H9 (cell line): ENCODE results near the gene ORAI3. TPM values are rescaled to one million over a fixed set of nuclear protein-coding genes. Genes with fewer than 3 reads are reported as not detected.

ENCODE experiments used
- DNase-seq: peaks from one replicate; pipeline ENCODE4 v3.0.0-alpha.2; 2017
- H2AFZ ChIP-seq: one replicate; pipeline ENCODE4 v1.6.1; 2013; ENCODE audit warnings: mild to moderate bottlenecking, low read length, control low read depth, moderate library complexity
- H2AK5ac ChIP-seq: 2 replicates; pipeline ENCODE4 v1.6.1; 2013; ENCODE audit warnings: low read length, control low read depth, mixed read lengths; ENCODE audit not compliant: insufficient read length
- H2BK120ac ChIP-seq: one replicate; pipeline ENCODE4 v1.6.1; 2013; ENCODE audit warnings: low read depth, mild to moderate bottlenecking, low read length, control low read depth, inconsistent platforms; ENCODE audit not compliant: poor library complexity, severe bottlenecking
- H2BK12ac ChIP-seq: 2 replicates; pipeline ENCODE4 v1.6.1; 2013; ENCODE audit warnings: low read length, control low read depth, mixed read lengths, low read depth; ENCODE audit not compliant: insufficient read length
- H2BK15ac ChIP-seq: 2 replicates; pipeline ENCODE4 v1.6.1; 2013; ENCODE audit warnings: low read depth, low read length, control low read depth
- H2BK20ac ChIP-seq: one replicate; pipeline ENCODE4 v1.6.1; 2013; ENCODE audit warnings: low read depth, mild to moderate bottlenecking, low read length, control low read depth, inconsistent platforms; ENCODE audit not compliant: poor library complexity, severe bottlenecking
- H2BK5ac ChIP-seq: 2 replicates; pipeline ENCODE4 v1.6.1; 2013; ENCODE audit warnings: low read length, control low read depth, mixed read lengths; ENCODE audit not compliant: insufficient read length
- H3K14ac ChIP-seq: 2 replicates; pipeline ENCODE4 v1.6.1; 2013; ENCODE audit warnings: low read length, control low read depth; ENCODE audit not compliant: insufficient read depth
- H3K18ac ChIP-seq: 2 replicates; pipeline ENCODE4 v1.6.1; 2013; ENCODE audit warnings: low read depth, mild to moderate bottlenecking, mixed read lengths, low read length, control low read depth; ENCODE audit not compliant: insufficient read length
- H3K23ac ChIP-seq: 2 replicates; pipeline ENCODE4 v1.6.1; 2013; ENCODE audit warnings: low read length, control low read depth, mixed read lengths, low read depth; ENCODE audit not compliant: insufficient read length
- H3K23me2 ChIP-seq: 2 replicates; pipeline ENCODE4 v1.6.1; 2013; ENCODE audit warnings: low read depth, mild to moderate bottlenecking, mixed read lengths, low read length, control low read depth; ENCODE audit not compliant: insufficient read length, poor library complexity, severe bottlenecking
- H3K27ac ChIP-seq: 2 replicates; pipeline ENCODE4 v1.5.1; 2013; ENCODE audit warnings: low read length, control low read depth, mixed read lengths, low read depth; ENCODE audit not compliant: insufficient read length
- H3K27me3 ChIP-seq: 2 replicates; pipeline ENCODE4 v1.6.1; 2013; ENCODE audit warnings: low read length, control low read depth, inconsistent platforms; ENCODE audit not compliant: insufficient read depth
- H3K4ac ChIP-seq: 2 replicates; pipeline ENCODE4 v1.6.1; 2013; ENCODE audit warnings: low read depth, mild to moderate bottlenecking, control low read depth, inconsistent platforms, low read length, moderate library complexity
- H3K4me1 ChIP-seq: 2 replicates; pipeline ENCODE4 v1.6.1; 2013; ENCODE audit warnings: low read length, control low read depth, inconsistent platforms; ENCODE audit not compliant: insufficient read depth
- H3K4me2 ChIP-seq: 2 replicates; pipeline ENCODE4 v1.6.1; 2013; ENCODE audit warnings: low read length, control low read depth, mixed read lengths; ENCODE audit not compliant: insufficient read length, insufficient read depth
- H3K56ac ChIP-seq: 2 replicates; pipeline ENCODE4 v1.6.1; 2013; ENCODE audit warnings: low read depth, mild to moderate bottlenecking, mixed read lengths, low read length, control low read depth; ENCODE audit not compliant: insufficient read length
- H3K79me1 ChIP-seq: 2 replicates; pipeline ENCODE4 v1.6.1; 2013; ENCODE audit warnings: low read depth, mild to moderate bottlenecking, moderate library complexity, low read length, control low read depth, inconsistent platforms; ENCODE audit not compliant: insufficient read depth, poor library complexity, severe bottlenecking
- H3K79me2 ChIP-seq: 2 replicates; pipeline ENCODE4 v1.6.1; 2013; ENCODE audit warnings: low read length, control low read depth, inconsistent platforms; ENCODE audit not compliant: insufficient read depth
- H3K9ac ChIP-seq: 2 replicates; pipeline ENCODE4 v1.6.1; 2013; ENCODE audit warnings: low read length, control low read depth, mixed read lengths; ENCODE audit not compliant: insufficient read length; ENCODE audit errors: extremely low read depth
- H3K9me3 ChIP-seq: one replicate; pipeline ENCODE4 v1.6.1; 2013; ENCODE audit warnings: low read depth, low read length, inconsistent platforms; ENCODE audit not compliant: control insufficient read depth
- H3T11ph ChIP-seq: one replicate; pipeline ENCODE4 v1.6.1; 2013; ENCODE audit warnings: mild to moderate bottlenecking, low read length, control low read depth, inconsistent platforms
- H4K20me1 ChIP-seq: one replicate; pipeline ENCODE4 v1.6.1; 2013; ENCODE audit not compliant: control insufficient read depth, insufficient read length, insufficient read depth
- H4K5ac ChIP-seq: 2 replicates; pipeline ENCODE4 v1.6.1; 2013; ENCODE audit warnings: low read depth, mild to moderate bottlenecking, mixed read lengths, low read length, control low read depth; ENCODE audit not compliant: insufficient read length
- H4K8ac ChIP-seq: replicated peaks from 2 replicates; pipeline ENCODE4 v1.6.1; 2013; ENCODE audit warnings: low read length, control low read depth, mixed read lengths, low read depth; ENCODE audit not compliant: insufficient read length
- H4K91ac ChIP-seq: 2 replicates; pipeline ENCODE4 v1.6.1; 2013; ENCODE audit warnings: low read depth, mild to moderate bottlenecking, moderate library complexity, mixed read lengths, low read length, control low read depth; ENCODE audit not compliant: insufficient read length
- H3K27ac Mint-ChIP-seq, 3 experiments: 2 replicates in 2 of 3; 3 replicates in 1 of 3; pipeline ENCODE4 v1.8.0; 2020 to 2021; ENCODE audit warnings: mixed read lengths in 3 of 3, mild to moderate bottlenecking in 1 of 3, moderate library complexity in 1 of 3
- H3K27me3 Mint-ChIP-seq: 2 replicates; pipeline ENCODE4 v1.8.0; 2021; ENCODE audit warnings: low read depth, mild to moderate bottlenecking, moderate library complexity, mixed read lengths
- H3K36me3 Mint-ChIP-seq, 3 experiments: 2 replicates in 2 of 3; 3 replicates in 1 of 3; pipeline ENCODE4 v1.8.0; 2020 to 2021; ENCODE audit warnings: low read depth in 3 of 3, mixed read lengths in 3 of 3; ENCODE audit not compliant: insufficient read depth in 1 of 3
- H3K4me1 Mint-ChIP-seq, 2 experiments: 2 replicates each; pipeline ENCODE4 v1.8.0; 2020; ENCODE audit warnings: mixed read lengths in 2 of 2
- H3K4me3 Mint-ChIP-seq, 2 experiments: 2 replicates in 1 of 2; 3 replicates in 1 of 2; pipeline ENCODE4 v1.8.0; 2020 to 2021; ENCODE audit warnings: mild to moderate bottlenecking in 2 of 2, mixed read lengths in 2 of 2, moderate library complexity in 1 of 2
- H3K9me3 Mint-ChIP-seq, 2 experiments: 2 replicates in 1 of 2; 3 replicates in 1 of 2; pipeline ENCODE4 v1.8.0; 2020; ENCODE audit warnings: mild to moderate bottlenecking in 2 of 2, mixed read lengths in 2 of 2, moderate library complexity in 1 of 2
- WGBS: extraction: QIAGEN DNeasy Blood & Tissue Kit; methylation state at CpG from one replicate; pipeline ENCODE4 v1.1.7; 2013; ENCODE audit warnings: missing lambda C conversion rate, low lambda C conversion rate, mixed read lengths; ENCODE audit not compliant: insufficient read length; ENCODE audit errors: extremely low coverage; 5-methylcytosine and 5-hydroxymethylcytosine counted together
- total RNA-seq: library from RNA; stranded (reverse); gene quantifications from 2 replicates; pipeline ENCODE4 v1.2.1, GENCODE V29; 2021
- TF ChIP-seq, protein P1 (sequence below): fragments of 200-600 bp; sonication (generic); conservative IDR thresholded peaks from 3 replicates; pipeline ENCODE4 v1.8.0; 2021; ENCODE audit warnings: antibody characterized with exemption, mild to moderate bottlenecking

ORAI3 gene
- total RNA-seq, 1 experiment from 2014 or later: 6.9 TPM

DNA sequence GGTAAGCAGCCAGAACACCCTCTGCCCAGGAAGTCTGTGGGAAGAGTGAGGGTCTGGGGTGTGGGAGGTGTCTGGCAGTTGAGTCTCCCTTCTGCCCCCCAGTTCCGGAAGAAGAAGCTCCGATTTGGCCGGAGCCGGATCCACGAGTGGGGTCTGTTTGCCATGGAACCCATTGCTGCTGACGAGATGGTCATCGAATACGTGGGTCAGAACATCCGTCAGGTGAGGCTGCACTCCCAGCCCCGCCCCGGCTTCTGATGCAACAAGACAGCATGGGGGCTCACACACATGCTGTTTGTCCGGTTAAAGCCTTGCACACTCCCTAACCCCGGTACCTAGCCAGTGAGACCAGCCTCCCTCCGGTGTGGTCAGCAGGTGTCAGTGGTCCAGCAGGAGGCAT lies 32.1 kb downstream of the ORAI3 start:
- H3K4ac ChIP-seq: no peak overlapping the region
- H3T11ph ChIP-seq: no peak overlapping the region
- peaks cover 5 to 7% of the 10 kb centered on the region in 2 experiments for H3K4me1 Mint-ChIP-seq
- H3K14ac ChIP-seq: no peak overlapping the region
- H3K23ac ChIP-seq: no peak overlapping the region
- H4K8ac ChIP-seq: no peak overlapping the region
- WGBS: no CpG with 5 or more reads among the region's 14 CpGs
- H3K23me2 ChIP-seq: no peaks in the 10 kb centered on the region
- no peak overlapping the region for H2BK5ac ChIP-seq
- no peaks in the 10 kb centered on the region for H3K27me3 ChIP-seq
- no peak overlapping the region for H4K5ac ChIP-seq
- H2AK5ac ChIP-seq: no peak overlapping the region
- H2BK20ac ChIP-seq: no peak overlapping the region
- H3K9ac ChIP-seq: no peak overlapping the region
- H3K79me2 ChIP-seq: no peaks in the 10 kb centered on the region
- no peak overlapping the region for H3K18ac ChIP-seq
- no peak overlapping the region for H4K91ac ChIP-seq
- H2BK120ac ChIP-seq: no peak overlapping the region
- H3K56ac ChIP-seq: no peak overlapping the region
- TF ChIP-seq, protein P1, sequence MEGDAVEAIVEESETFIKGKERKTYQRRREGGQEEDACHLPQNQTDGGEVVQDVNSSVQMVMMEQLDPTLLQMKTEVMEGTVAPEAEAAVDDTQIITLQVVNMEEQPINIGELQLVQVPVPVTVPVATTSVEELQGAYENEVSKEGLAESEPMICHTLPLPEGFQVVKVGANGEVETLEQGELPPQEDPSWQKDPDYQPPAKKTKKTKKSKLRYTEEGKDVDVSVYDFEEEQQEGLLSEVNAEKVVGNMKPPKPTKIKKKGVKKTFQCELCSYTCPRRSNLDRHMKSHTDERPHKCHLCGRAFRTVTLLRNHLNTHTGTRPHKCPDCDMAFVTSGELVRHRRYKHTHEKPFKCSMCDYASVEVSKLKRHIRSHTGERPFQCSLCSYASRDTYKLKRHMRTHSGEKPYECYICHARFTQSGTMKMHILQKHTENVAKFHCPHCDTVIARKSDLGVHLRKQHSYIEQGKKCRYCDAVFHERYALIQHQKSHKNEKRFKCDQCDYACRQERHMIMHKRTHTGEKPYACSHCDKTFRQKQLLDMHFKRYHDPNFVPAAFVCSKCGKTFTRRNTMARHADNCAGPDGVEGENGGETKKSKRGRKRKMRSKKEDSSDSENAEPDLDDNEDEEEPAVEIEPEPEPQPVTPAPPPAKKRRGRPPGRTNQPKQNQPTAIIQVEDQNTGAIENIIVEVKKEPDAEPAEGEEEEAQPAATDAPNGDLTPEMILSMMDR: no peak
- no peak for DNase-seq
- H3K27me3 Mint-ChIP-seq: no peaks in the 10 kb centered on the region; the same call in 1 of the 2 replicates
- H3K27ac Mint-ChIP-seq: no peak overlapping the region
- no peaks in the 10 kb centered on the region for H3K4me1 ChIP-seq
- H3K9me3 ChIP-seq: no peaks in the 10 kb centered on the region
- H3K79me1 ChIP-seq: no peaks in the 10 kb centered on the region
- H2BK15ac ChIP-seq: no peak overlapping the region
- H3K27ac ChIP-seq: no peak overlapping the region
- H3K4me2 ChIP-seq: no peak overlapping the region
- H2AFZ ChIP-seq: no peak overlapping the region
- no peak overlapping the region for H3K4me3 Mint-ChIP-seq
- no peak overlapping the region for H2BK12ac ChIP-seq
- H4K20me1 ChIP-seq: no peaks in the 10 kb centered on the region
- peaks cover 33 to 62% (median 61%) of the 10 kb centered on the region in 3 experiments for H3K36me3 Mint-ChIP-seq
- H3K9me3 Mint-ChIP-seq: no peaks in the 10 kb centered on the region; a peak in 1 of 5 replicates
